SKM-1 treated with dmso at 0.1 percent for 144 hours (cell line): Measurements from ENCODE around the gene HESX1.

Source experiments
- DNase-seq: peaks from one replicate; lab custom pipeline; 2025; ENCODE audit not compliant: unreplicated experiment; lab: John Stamatoyannopoulos, UW

HESX1 gene

DNA sequence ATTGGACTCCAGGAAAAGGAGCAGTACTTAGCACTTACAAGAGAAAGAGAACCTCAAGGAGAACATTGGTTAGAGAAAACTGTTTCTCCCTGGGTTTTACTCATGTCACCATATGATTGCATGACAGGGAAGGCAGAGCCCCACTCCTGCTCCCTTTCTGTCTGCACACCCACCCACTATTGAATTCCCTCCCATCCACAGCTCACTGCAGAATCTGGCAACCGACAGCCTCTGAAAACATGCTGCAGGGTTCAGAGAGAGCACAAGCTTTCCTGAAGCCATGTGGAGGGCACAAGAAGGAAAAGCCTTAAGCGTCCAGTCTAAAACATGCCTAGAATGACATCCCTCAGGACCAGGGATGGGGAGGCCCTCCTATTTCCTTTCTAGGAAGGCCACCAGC, 31.6 kb downstream of the HESX1 start:
- no peak for DNase-seq

DNA sequence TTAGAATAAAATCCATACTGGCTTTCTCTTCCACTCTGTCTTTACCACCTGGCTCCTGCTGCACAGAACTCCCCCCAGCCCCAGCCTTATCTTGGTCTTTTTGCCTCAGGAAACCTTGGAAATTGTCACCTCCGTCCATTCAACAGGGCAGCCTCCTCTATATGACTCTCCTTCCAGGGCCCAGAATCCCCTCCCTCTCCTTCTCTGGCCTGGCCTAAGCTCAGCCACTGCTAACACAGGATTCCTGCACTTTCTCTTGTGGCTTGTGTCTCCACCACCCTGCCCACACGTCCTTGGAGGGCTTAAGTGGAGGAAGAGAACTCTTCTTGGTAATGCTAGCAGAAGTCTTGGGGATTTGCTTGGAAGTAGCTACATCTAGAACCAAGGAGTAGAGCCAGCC, 33.1 kb downstream of the HESX1 start:
- DNase-seq: no peak

DNA sequence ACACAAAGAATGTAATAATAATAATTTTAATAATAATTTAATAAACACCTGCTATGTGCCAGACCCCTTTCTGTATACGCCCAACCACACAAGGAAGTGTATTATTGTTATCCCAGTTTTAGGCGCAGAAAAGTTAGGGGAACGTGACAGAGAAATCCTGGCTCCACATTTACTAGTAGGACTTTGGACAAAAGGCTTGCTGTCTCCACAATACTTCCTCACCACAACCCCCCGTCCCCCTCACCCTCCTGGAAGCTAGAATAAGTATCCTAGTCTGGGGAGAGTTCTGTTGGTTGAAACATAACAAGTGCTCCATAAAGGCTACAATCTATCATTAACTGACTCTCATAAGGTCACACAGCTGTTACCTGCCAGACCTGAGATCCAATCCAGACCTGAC, 34.1 kb downstream of the HESX1 start:
- DNase-seq: no peak

DNA sequence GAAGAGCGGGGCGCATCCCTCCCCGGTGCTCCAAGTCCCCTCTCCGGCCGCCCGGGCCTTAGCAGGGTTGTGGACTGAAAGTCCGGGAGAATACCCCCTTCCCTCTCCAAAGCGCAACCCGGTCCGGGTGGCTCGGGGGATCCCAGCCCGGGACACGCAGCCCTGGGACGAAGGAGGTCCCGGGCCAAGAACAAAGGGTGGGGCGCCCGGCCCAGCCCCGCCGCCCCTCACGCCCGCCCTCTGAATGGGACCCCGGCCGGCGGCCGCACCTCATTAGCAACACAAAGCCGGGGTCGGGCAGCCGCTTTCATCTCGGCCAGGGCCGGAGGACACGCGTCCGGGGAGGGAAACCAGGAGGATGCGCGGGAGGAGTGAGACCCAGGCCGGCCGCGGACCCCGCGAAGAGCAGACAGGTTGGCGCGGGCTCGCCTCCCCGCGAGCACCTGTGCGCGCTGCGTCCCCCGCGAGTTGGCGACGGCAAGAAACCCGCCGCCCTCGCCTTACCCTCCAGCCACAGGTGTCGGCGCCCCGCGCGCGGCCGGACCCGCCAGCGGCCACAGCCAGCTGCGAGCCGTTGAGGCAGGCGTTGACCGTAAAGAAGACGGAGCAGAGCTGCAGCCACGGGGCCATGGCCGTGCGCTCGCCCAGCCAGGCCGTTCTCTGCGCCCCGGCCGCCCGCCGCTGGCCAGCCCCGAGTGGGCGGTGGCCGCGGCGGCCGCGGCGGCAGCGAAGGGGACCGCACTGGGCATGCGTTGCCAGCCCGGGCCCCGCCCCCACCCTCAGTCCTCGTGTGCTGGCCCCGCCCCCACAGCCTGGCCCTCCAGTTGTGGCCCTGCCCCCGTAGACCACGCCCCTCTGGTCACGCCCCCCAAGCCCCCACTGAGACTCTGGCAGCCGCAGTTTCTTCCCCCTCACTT, 34.9 kb downstream of the HESX1 start, which contains the start of gene IL17RD:
IL17RD (minus strand) TSS at position 697 of the 917 bp plus-strand sequence; CDS start at position 630, 67 bp downstream.
- no peak for DNase-seq

DNA sequence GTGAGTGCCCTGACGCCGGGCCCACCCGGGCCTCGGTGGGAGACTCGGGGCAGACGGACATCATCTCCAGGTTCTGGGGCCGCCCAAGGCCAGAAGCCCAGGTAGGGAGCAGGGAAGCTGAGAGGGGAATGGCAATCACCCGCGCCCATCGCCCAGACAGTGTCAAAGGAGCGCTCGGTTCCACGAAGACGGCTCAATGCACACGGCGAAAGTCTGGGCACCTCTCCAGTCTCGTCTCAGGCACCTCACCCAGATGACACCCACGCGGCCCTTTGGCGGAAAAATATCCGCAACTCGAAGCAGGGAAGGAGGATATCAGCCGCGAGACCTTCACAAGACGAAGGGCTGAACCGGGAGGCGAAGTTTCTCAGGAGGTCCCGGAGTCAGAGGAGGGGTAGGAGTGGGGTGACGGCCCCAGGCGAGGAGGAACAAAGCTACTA, 35.5 kb downstream of the HESX1 start:
- no peak for DNase-seq

DNA sequence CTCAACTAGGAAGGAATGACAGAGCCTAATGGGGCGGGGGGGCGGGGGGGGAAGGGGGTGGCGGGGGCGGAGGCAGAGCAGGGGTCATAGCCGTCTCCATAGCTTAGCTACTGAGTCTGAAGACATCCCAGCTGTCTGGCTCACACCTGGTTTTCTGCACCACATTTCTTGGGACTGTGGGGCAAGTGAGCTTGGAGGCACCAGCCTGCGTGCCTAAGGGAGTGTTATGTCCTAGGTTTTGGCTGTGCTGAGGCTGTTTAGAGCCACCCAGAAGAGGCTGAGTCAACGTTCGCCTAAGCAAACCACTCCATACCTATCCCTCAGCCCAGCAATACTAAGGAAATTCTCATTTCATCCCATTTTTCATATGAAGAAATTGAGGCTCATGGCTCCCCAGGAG, 36.0 kb downstream of the HESX1 start:
- no peak for DNase-seq

DNA sequence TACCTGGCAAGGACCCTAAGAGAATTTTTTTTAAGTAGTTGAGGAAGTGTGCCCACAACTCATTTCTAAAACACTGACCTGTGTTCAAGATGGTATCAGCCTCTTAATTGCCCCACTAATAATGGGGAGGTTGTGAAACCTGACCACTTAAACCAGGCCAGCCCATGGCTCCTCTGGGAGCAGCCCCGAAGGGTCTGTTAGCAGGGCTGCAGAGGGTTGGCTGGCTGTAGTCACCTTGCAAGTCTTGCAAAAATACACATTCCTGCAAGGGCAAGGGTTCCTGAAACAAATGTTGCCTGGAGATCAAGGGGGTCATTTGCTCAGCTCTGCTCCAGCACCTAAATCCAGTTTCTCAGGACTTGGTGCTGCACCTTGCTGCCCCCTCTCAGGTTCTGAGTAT, 37.9 kb downstream of the HESX1 start:
- no peak for DNase-seq

DNA sequence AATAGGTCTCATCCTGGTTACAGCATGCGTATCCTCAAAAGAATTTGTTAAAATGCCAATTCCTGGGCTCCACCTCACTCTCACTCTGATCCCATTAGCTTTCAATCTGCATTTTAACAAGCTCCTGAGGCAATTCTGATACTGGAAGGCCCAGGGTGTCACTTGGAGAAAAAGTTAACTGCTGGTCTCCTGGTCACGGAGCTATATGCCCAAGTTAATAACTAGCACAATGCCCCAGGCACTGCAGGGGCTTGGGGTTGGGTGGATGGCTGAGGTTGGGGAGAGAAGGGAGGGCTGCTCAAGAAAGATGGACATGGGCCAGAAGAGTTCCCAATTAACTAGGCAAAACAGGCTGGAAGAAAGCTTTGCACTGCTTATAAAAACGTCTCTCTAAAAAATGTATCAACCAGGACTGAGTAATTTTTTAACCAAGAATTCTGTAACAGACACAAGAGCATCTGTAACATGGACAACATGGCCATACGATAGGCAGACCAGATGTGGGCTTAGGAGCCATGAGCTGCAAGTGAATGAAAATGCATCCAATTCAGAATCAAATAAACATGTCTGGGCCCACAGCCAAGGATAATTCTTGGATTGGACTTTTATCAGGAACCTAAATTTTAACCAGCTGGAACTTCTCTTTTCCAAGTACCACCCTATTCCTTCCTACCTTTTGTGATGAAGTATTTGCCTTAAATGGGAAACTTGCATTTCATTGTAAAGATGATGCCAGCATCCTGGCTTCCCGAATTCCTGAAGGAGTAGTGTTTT, 38.8 kb downstream of the HESX1 start:
- DNase-seq: no peak

DNA sequence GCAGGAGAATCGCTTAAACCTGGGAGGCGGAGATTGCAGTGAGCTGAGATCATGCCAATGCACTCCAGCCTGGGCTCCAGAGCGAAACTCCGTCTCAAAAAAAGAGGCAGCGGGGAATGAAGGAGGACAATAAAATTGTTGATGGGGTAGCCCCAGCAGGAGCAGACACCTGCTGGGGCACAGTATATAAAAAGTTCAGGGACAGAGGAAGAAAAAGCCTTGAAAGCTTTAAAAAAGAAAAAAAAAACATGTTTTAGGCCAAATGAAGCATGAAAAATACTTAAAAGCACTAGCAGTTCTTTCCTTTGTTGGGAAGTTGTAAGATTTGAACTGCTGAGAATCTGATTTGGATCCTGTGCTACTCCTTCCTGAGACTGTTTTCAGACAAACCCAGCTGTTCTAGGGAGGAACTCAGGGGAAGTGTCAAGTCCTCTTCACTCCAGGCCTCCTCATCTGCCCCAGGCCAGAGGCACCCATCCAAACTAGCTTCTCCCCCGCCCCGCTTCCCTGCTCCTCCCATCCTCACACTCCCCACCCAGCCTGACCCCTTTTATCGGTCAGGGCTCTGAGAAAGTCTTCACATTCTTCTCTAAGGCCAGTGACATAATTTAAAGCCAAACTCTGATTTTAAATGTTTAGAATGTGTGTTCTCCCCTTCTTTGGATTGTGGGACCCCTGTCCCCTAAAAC, 39.6 kb downstream of the HESX1 start:
- DNase-seq: no peak

DNA sequence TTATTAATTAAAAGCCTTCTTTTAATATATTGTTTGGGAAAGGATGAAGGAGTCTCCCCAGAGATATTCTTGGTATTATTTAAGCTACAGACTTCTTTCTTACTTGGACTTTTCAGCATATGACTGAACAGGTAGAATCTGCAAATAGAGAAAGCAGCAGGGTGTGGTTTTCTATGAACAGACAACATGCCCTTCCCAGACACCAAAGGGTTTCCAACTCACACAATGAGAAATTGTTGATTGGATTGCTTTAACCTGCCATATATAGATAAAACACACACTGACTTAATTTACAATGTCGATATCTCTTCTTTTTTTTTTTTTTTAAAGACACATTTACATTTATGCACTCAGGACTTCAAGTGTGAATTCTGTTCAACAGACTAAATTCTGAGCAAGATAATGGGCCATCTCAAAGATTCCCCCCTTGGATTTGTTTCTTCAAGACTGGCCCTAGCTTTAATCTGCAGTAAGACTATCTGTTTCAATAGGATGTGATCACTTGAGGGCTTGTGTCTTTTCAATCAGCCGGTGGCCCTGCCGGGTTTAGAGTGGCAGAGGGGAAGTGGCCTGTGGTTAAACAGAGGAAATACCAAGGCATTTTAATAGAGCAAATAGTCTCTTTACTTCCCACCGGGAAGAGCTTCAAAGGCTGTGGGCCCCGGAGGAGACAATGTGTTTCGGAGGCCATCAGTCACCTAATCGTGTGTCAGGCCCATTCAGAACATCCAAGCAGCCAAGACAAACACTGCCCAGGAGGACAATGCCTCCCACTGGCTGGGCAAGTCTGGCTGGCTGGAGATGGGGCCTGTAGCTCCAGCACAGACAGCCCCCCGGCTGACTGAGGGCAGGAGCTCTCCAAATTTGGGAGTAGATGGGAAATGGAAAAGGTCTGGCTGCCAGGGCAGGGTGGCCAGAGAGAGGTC, 40.7 kb downstream of the HESX1 start:
- no peak for DNase-seq

DNA sequence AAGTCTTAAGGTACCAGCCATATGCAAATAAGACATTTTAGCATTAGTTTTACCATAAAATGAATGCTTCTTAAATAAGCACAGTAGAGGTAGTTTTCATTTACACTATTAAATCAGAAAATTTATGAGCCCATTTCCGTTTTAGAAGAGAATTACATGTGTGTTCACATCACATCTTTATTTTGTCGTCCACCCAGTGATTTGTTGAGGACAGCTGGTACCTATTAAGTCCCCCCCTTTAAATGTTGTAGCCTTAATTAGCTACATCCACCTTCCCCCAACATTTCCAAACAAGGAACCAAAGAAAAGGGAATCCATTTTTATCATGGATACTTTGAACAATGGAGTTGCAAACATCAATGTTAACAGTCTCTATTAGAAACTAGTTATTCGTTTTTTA, 41.5 kb downstream of the HESX1 start:
- DNase-seq: no peak

DNA sequence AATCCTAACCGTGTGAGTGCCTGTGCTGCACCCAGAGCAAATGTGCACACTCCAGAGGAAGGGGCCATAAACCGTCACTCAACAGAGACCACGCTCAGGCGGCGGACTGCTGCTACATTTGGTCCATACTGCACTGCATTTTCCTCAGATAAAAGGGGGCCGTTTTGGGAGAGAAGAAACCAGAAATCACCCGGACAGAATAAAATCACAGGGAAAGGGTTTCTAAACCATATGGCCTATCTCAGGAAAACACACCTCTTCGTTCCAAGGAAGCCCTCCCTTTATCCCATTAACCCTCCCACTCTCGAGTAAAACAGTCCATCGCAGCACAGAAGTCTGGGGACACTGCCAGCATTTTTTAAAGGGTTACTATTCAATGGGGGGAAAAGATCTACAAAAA, 42.2 kb downstream of the HESX1 start:
- no peak for DNase-seq

DNA sequence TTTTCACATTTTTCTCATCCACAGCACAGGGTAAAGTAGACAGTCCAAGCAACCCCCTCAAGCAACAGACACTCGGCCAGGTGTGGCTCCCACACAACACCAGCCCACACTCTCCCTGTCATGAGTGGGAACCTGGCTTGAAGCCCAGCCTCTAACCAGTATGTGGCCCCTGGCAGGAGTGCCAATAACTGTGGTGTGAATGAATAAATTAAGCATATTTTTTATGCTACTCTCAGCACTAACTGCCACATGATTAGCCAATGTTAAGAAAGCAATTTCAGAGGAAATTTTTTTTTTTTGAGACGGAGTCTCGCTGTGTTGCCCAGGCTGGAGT, 44.5 kb downstream of the HESX1 start:
- no peak for DNase-seq

DNA sequence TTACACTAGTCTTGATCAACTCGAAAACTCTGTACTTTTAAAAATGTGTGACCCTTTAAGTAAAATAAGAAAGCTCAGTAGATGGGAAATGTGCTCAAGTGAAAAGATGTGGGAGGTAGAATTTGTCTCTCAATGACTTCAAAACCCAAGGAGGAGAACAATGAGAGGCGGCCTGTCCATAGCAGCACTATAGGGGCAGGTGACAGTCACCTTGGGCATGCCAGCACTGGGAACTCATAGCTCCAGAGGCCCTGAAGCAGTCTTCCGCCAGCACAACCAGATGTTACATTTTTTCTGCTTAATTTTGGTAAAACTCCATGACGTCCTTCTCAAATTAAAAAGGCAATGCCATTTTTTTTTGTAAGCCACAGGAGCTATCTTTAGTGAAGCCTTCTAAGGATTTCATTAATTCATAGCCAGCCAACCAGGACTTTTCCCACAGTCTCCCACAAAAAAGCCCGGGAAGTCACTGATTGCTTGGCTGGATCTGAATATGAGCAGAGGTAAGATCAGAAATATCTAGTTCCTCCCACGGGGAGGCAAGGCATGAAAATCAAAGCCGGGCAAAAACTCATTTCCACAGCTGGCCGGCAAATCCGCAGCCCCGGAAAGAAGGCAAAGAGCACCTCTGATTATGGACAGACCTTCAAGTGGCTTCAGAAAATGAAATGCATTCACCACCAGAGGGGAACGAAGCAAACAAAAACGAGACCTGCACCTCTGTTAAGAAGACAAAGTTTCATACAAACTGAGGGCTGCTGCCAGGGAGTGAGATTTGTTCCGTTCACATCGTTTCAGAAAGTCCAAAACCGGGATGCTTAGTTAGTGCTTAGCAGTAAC, 45.1 kb downstream of the HESX1 start:
- DNase-seq: no peak

DNA sequence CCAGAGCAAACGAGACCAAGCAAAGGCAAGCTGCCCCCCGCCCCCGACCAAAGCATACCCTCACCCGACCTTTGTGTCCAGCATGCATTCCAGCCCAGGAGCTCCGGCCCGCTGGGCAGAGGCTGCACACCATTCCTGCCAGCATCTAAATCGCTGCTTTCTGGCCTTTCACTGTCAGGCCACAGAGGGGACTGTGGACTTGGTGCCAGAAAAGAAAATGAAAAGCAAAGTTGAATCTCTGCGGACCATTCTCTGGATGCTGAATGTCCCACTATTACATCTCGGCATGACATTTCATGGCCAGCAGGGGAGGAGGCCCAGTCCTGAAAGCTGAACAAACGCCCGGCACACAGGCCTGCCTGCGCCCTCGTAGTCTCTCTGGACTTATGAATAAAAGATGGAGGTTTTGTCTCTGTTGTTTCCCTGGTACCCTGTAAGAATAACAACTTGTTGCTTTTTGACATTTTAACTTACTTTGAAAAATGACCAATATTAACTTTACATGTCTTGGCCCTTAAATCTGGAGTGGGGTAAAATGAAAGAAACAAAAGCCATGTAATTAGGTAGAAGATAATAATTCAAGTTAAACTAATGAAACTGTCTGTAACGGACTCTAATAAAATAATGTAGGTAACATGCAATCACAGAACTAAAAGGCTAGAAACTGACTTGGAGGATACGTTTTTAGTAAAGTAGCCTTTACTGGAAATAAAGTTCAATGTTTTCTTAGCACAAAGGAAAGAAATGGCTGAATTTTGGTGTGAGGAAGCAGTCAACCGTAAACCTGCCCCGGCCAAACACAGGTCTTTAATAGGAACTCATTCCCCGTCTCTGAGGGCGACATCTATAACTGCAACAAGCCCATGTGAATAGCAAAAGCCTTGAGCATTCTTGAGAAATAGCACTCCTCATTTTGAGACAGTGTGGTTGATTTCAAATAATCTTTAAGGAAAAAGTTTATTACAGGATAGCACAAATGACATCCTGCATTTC, 47.3 kb downstream of the HESX1 start:
- no peak for DNase-seq

DNA sequence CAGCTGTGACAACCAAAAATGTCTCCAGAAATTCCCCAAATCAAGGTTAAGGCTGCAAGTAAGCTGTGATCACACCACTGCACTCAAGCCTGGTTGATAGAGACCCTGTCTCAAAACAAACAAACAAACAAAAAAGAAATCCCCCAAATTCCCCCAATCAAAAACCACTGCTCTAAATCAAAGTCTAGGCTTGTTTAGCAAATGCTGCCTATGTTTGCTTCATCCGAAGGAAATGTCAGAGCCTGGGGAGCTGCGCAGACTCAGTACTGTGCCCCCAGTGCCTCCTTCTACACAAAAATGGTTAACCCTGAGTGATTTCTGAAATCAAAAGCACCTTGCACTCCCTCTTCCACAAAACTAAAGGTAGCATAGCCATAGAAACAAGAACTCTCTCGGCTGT, 48.0 kb downstream of the HESX1 start:
- DNase-seq: no peak

DNA sequence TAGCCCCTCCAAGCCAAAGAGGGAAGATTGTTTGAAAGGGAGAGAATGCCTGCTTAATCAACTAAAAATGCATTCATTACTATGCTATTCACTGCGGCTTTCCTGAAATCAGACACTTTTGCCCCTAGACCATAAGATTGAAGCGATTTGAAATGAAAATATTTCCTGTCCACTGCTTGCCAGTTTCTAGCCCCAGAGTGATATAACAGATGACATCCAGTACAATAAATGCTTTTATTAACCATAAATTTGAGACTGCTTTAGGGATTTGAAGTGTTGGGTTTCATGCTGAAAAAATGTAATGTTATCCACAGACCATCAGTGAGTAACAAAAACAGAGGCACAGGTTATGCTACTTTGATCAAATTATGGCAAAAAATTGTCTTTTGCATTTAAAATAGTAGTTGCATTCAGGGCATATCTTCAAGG, 48.7 kb downstream of the HESX1 start:
- DNase-seq: no peak

DNA sequence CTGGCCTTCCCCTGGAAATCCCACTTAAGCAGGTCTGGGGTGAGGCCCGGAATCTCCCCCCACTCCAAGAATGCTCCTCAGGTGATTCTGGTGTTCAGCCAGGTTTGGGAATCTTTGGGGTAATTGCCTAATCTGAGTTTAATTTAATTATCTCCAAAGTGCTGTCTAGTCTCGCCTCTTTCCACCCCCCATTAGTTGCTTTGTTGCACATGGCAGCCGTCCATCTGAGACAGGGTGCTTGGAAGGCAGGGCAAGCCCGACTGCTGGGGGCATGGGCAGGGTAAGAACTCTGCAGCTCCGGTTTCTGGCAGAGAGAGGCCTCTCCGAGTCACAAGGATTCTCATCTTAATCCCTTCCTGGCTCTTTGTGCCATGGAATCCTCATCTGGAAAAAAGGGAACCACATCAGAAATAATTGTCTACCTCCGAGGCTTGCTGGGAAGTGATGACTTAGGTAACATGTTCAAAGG, 49.6 kb downstream of the HESX1 start:
- no peak for DNase-seq
